Cardiac fibroblast (primary cell): ENCODE results near the gene GMEB1.
"Not testable (repeated sequence)": the region's sequence is repeated elsewhere in the genome, so short reads cannot be mapped to it uniquely, and the experiment has no call there.

Experiments
- DNase-seq, 2 donors: peaks; one replicate each; pipeline versions ENCODE4 v3.0.0 to v3.0.0-alpha.2; 2010; ENCODE audit warnings: low read depth in 2 of 2
- H3K4me3 ChIP-seq, 2 donors: replicated peaks in 1 of 2; 1 replicate in 1 of 2; 2 replicates in 1 of 2; pipeline ENCODE4 v1.5.1; 2011; ENCODE audit warnings: low read depth in 2 of 2, low read length in 2 of 2, mild to moderate bottlenecking in 2 of 2, moderate library complexity in 1 of 2
- TF ChIP-seq, protein P1 (sequence below): IDR thresholded peaks from one replicate; pipeline ENCODE4 v1.5.1; 2011; ENCODE audit warnings: low read depth, mild to moderate bottlenecking, low read length, inconsistent platforms

Gene GMEB1

GRCh38 chr1:28644494-28644893 lies 24.1 kb upstream of the GMEB1 start:
- H3K4me3 ChIP-seq, result no peak overlapping the region
- TF ChIP-seq, protein P1, sequence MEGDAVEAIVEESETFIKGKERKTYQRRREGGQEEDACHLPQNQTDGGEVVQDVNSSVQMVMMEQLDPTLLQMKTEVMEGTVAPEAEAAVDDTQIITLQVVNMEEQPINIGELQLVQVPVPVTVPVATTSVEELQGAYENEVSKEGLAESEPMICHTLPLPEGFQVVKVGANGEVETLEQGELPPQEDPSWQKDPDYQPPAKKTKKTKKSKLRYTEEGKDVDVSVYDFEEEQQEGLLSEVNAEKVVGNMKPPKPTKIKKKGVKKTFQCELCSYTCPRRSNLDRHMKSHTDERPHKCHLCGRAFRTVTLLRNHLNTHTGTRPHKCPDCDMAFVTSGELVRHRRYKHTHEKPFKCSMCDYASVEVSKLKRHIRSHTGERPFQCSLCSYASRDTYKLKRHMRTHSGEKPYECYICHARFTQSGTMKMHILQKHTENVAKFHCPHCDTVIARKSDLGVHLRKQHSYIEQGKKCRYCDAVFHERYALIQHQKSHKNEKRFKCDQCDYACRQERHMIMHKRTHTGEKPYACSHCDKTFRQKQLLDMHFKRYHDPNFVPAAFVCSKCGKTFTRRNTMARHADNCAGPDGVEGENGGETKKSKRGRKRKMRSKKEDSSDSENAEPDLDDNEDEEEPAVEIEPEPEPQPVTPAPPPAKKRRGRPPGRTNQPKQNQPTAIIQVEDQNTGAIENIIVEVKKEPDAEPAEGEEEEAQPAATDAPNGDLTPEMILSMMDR, result no peak
- DNase-seq, result no peak

DNA sequence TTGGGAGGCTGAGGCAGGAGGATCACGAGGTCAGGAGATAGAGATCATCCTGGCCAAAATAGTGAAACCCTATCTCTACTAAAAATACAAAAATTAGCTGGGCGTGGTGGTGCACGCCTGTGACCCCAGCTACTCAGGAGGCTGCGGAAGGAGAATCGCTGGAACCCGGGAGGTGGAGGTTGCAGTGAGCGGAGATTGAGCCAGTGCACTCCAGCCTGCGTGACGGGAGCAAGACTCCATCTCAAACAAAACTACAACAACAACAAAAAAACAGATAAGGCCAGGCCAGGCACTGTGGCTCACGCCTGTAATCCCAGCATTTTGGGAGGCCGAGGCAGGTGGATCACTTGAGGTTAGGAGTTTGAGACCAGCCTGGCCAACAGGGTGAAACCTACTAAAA lies 23.2 kb upstream of the GMEB1 start:
- DNase-seq, H3K4me3 ChIP-seq: not testable (repeated sequence)

DNA sequence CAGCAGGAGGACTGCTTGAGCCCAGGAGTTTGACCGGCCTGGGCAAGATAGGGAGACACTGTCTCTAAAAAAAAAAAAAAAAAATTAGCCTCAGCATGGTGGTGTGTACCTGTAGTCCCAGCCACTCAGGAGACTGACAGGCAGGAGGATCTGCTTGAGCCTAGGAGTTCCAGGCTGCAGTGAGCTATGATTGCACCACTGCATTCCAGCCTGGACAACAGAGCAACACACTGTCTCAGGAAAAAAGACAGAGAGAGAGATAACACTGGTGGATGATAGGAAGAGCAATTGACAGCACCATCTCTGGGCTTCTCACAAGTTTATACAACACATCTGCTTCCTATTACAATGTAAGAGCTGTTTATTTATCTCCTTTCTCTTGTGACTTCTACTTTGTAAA lies 22.5 kb upstream of the GMEB1 start:
- no peak overlapping the region for H3K4me3 ChIP-seq
- DNase-seq, result peak in 1 of 2 donors; percentile 13
- TF ChIP-seq, protein P1, result no peak

GRCh38 chr1:28648008-28648473 lies 20.5 kb upstream of the GMEB1 start:
- peak; percentile 96 to 97 for DNase-seq
- TF ChIP-seq, protein P1, result no peak
- peak overlapping the region; percentile 19 to 51 for H3K4me3 ChIP-seq

- TF ChIP-seq, protein P1, result no peak
- peak within 1 kb of the TSS; percentile 19 to 51 for H3K4me3 ChIP-seq
- DNase-seq, result peak; percentile 99
Observed at GRCh38 chr1:28648474-28649198, 19.9 kb upstream of the GMEB1 start, which contains the start of gene RNU11. RNU11 (plus strand) TSS chr1:28648600.

DNA sequence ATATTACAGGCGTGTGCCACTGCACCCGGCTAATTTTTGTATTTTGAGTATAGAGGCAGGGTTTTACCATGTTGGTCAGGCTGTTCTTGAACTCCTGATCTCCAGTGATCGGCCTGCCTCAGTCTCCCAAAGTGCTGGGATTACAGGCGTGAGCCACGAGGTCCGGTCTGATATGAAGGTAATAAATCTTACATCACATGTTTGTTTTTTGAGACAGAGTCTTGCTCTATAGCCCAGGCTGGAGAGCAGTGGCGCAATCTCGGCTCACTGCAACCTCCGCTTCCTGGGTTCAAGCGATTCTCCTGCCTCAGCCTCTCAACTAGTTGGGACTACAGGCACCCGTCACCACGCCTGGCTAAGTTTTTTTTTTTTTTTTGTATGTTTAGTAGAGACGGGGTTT lies 15.5 kb upstream of the GMEB1 start:
- not testable (repeated sequence) for H3K4me3 ChIP-seq, DNase-seq

DNA sequence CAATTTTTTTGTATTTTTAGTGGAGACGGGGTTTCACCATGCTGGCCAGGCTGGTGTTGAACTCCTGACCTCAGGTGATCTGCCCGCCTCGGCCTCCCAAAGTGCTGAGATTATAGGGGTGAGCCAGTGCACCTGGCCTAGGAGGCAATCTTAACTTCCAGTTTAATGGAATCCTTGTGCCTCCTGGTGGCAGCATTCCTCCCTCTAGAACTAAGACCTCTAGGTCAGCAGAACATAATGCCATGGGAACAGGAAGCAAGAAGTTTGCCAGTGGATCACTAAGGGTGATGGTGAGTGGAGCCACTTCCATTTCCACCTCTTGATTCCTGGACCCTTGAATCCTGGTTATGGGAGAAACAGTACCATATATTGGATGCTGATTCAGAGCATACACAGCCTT lies 14.7 kb upstream of the GMEB1 start:
- TF ChIP-seq, protein P1, result peak; percentile 38
- peak; percentile 55 to 60 for DNase-seq
- not testable (repeated sequence) for H3K4me3 ChIP-seq

- H3K4me3 ChIP-seq, DNase-seq: not testable (repeated sequence)
Observed at GRCh38 chr1:28655448-28656311, 12.9 kb upstream of the GMEB1 start.
